Ovary (tissue), 9 donors: ENCODE results near the gene CASP4. TPM values are rescaled to one million over a fixed set of nuclear protein-coding genes. Genes with fewer than 3 reads are reported as not detected.
"Not testable (repeated sequence)": the region's sequence is repeated elsewhere in the genome, so short reads cannot be mapped to it uniquely, and the experiment has no call there.

Experiments
- DNase-seq, 5 donors: peaks; one replicate each; pipeline ENCODE4 v3.0.0-alpha.2; 2019 to 2020
- H3K27ac ChIP-seq, 2 donors: fragments of 200-600 bp; one replicate each; pipeline versions ENCODE4 v1.5.1 to v1.8.0; 2019 to 2022
- H3K27me3 ChIP-seq: fragments of 200-600 bp; one replicate; pipeline ENCODE4 v1.8.0; 2022
- H3K36me3 ChIP-seq: fragments of 200-600 bp; sonication (generic); one replicate; pipeline ENCODE4 v1.5.1; 2019
- H3K4me1 ChIP-seq: one replicate; pipeline ENCODE4 v1.8.1; 2013; ENCODE audit warnings: mild to moderate bottlenecking, moderate library complexity; ENCODE audit not compliant: insufficient read depth
- H3K4me3 ChIP-seq: fragments of 200-600 bp; sonication (generic); one replicate; pipeline ENCODE4 v1.5.1; 2017
- H3K9me3 ChIP-seq, 2 donors: fragments of 200-600 bp in 1 of 2; sonication (generic) in 1 of 2; one replicate each; pipeline versions ENCODE4 v1.5.1 to v1.8.1; 2013 to 2019; ENCODE audit warnings: mild to moderate bottlenecking in 1 of 2, moderate library complexity in 1 of 2
- EP300 ChIP-seq: sonication (generic); formaldehyde crosslinking; IDR thresholded peaks from one replicate; pipeline ENCODE4 v1.6.1; 2017; ENCODE audit warnings: antibody characterized with exemption
- POLR2A ChIP-seq: fragments of 450-650 bp; IDR thresholded peaks from one replicate; pipeline ENCODE4 v1.6.1; 2017; ENCODE audit warnings: antibody characterized with exemption, mild to moderate bottlenecking, moderate library complexity
- WGBS, 3 donors: extraction: QIAGEN DNeasy Blood & Tissue Kit in 1 of 3; methylation state at CpG; one replicate each; pipeline versions ENCODE4 v1.1.5 to v1.1.7; 2013 to 2017; 5-methylcytosine and 5-hydroxymethylcytosine counted together
- intact Hi-C, 4 donors: fragments of 100-400 bp; cut with DNase I; formaldehyde crosslinking; loops; one replicate each; pipeline versions ENCODE4 v1.11.0 to v1.15.1; 2022 to 2023
- polyA plus RNA-seq, 2 donors: library from polyadenylated mRNA; stranded (reverse); fragments of 200-250 nt in 1 of 2; fragments of 350-450 nt in 1 of 2; fragmentation: Illumina TruSeq in 1 of 2; extraction: RNeasy Lipid Tissue Mini Kit (QIAGEN cat#74804) in 1 of 2; gene quantifications; one replicate each; pipeline ENCODE4 v1.2.3, GENCODE V29; 2013 to 2014
- total RNA-seq, 7 donors: library from RNA; depleted of rRNA in 2 of 7; stranded (reverse); fragments of >200 nt in 2 of 7; fragmentation: NEBNext Ultra II Directional in 3 of 7; extraction: Animal tissue kit (Norgen Biotek cat#: 25700) in 3 of 7; gene quantifications; one replicate each; pipeline versions ENCODE4 v1.1.0 to v1.2.4, GENCODE V29; 2016 to 2023
- TF ChIP-seq, protein P1 (sequence below), 3 donors: fragments of 450-650 bp in 2 of 3; fragments of 200-600 bp in 1 of 3; IDR thresholded peaks; one replicate each; pipeline versions ENCODE4 v1.5.1 to v1.8.0; 2016 to 2022; ENCODE audit warnings: antibody characterized with exemption in 3 of 3, mild to moderate bottlenecking in 1 of 3
- donor health status: DM: no; HTN: no; CAD: no; lungs with moderate emphysema.
- donor health status: DM: no; HTN: no; CAD: no.
- donor health status: Bipolar disorder and iron deficiency.
- donor health status: DM: yes; HTN: yes; CAD: no.
- donor health status: DM: no; HTN: no; CAD: no.
- donor health status: DM: yes; HTN: yes; CAD: no.

CASP4 gene
- total and polyA plus RNA-seq, 9 donors: 37.8 to 105 (median 50.3) TPM

DNA sequence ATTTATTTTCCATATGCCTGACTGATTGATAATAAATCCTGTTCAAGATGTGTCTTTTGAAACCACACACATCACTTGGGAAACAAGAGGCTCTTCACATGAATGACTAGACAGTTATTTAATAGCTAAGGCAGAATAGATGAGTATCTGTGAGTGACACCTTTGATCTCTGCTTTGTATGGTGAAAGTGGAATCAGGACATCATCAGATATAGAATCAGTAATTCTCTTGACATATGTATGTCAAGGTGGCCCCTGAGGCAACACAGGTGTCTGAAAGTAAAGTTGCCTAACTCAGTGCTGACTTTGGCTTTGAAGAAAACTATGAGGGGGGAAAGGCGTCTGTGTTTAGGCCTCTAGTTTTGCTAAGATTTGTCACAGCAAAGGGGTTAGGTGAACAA lies 11.5 kb upstream of the CASP4 start:
- Histone ChIP-seq H3K9me3 (no peaks in the 10 kb centered on the region), H3K27ac (no peak overlapping the region), H3K27me3 (no peaks in the 10 kb centered on the region), H3K36me3 (no peaks in the 10 kb centered on the region), H3K4me1 (no peaks in the 10 kb centered on the region), H3K4me3 (no peak overlapping the region)
- intact Hi-C loops: no loop called here
- WGBS, 3 donors: 90 to 96% (median 95%) methylated on average over 1 of the region's 1 CpG
- no peak for DNase-seq
- no peak for TF ChIP-seq EP300
- TF ChIP-seq, protein P1, sequence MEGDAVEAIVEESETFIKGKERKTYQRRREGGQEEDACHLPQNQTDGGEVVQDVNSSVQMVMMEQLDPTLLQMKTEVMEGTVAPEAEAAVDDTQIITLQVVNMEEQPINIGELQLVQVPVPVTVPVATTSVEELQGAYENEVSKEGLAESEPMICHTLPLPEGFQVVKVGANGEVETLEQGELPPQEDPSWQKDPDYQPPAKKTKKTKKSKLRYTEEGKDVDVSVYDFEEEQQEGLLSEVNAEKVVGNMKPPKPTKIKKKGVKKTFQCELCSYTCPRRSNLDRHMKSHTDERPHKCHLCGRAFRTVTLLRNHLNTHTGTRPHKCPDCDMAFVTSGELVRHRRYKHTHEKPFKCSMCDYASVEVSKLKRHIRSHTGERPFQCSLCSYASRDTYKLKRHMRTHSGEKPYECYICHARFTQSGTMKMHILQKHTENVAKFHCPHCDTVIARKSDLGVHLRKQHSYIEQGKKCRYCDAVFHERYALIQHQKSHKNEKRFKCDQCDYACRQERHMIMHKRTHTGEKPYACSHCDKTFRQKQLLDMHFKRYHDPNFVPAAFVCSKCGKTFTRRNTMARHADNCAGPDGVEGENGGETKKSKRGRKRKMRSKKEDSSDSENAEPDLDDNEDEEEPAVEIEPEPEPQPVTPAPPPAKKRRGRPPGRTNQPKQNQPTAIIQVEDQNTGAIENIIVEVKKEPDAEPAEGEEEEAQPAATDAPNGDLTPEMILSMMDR (IDR thresholded peaks at IDR 0.05): no peak
- no peak for TF ChIP-seq POLR2A

DNA sequence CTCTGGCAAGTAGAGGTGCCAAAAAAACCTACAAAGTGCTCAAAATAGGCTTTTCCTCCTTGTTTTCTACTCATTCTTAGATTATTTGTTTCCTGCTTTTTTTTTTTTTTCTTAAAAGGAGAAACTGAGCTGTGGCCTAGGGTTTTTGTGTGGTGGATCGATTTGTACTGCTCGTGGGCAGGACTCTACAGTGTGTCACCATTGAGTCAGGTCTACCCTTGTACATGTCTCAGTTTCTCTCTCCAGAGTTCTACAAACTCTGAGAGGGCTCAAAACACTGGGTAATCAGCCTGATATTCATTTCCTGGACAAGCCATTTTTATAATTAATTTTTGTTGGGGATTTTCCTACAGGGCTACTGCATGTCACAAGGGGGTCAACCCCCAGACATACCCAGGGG lies 5.2 kb upstream of the CASP4 start:
- Histone ChIP-seq H3K4me3 (no peak overlapping the region), H3K27me3 (no peaks in the 10 kb centered on the region), H3K9me3 (no peaks in the 10 kb centered on the region), H3K4me1 (no peaks in the 10 kb centered on the region), H3K27ac (no peak overlapping the region), H3K36me3 (no peaks in the 10 kb centered on the region)
- TF ChIP-seq, protein P1 (IDR thresholded peaks at IDR 0.05): no peak
- TF ChIP-seq EP300 (no peak), POLR2A (no peak)
- intact Hi-C loops: no loop called here
- 88 to 93% (median 91%) methylated on average over 2 of the region's 2 CpGs for WGBS, 3 donors
- DNase-seq: no peak

DNA sequence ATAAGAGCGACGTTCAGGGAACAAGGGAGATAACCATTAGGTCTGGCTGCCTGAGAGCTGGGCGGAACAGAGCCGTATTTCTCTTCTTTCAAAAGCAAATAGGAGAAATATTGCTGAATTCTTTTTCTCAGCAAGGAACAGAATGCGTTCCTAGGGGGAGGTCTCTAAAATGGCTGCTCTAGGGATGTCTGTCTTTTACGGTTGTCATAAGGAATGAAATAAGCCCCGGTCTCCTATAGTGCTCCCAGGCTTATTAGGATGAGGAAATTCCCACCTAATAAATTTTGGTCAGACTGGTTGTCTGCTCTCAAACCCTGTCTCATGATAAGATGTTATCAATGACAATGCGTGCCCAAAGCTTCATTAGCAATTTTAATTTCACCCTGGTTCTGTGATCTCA lies 4.5 kb upstream of the CASP4 start:
- H3K36me3 ChIP-seq, H3K4me1 ChIP-seq, intact Hi-C loops, DNase-seq, H3K27me3 ChIP-seq, H3K9me3 ChIP-seq, H3K4me3 ChIP-seq, H3K27ac ChIP-seq: not testable (repeated sequence)
- WGBS, 3 donors: 91 to 94% (median 93%) methylated on average over 8 of the region's 8 CpGs

DNA sequence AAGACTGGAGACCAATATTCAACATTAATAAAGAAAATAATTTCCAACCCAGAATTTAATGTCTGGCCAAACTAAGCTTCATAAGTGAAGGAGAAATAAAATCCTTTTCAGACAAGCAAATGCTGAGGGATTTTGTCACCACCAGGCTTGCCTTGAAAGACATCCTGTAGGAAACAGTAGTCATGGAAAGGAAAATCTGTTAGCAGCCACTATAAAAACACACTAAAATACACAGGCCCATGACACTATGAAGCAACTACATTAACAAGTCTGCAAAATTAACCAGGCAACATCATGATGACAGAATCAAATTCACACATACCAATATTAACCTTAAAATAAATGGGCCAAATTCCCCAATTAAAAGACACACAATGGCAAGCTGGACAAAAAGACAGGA lies 2.4 kb upstream of the CASP4 start:
- Histone ChIP-seq H3K27me3 (no peaks in the 10 kb centered on the region), H3K4me1 (peaks cover 4% of the 10 kb centered on the region), H3K36me3 (no peaks in the 10 kb centered on the region), H3K4me3 (no peak overlapping the region), H3K27ac (no peak overlapping the region), H3K9me3 (no peaks in the 10 kb centered on the region)
- intact Hi-C loops: no loop called here
- DNase-seq: no peak
- TF ChIP-seq, protein P1 (IDR thresholded peaks at IDR 0.05): no peak
- TF ChIP-seq EP300 (no peak), POLR2A (no peak)

DNA sequence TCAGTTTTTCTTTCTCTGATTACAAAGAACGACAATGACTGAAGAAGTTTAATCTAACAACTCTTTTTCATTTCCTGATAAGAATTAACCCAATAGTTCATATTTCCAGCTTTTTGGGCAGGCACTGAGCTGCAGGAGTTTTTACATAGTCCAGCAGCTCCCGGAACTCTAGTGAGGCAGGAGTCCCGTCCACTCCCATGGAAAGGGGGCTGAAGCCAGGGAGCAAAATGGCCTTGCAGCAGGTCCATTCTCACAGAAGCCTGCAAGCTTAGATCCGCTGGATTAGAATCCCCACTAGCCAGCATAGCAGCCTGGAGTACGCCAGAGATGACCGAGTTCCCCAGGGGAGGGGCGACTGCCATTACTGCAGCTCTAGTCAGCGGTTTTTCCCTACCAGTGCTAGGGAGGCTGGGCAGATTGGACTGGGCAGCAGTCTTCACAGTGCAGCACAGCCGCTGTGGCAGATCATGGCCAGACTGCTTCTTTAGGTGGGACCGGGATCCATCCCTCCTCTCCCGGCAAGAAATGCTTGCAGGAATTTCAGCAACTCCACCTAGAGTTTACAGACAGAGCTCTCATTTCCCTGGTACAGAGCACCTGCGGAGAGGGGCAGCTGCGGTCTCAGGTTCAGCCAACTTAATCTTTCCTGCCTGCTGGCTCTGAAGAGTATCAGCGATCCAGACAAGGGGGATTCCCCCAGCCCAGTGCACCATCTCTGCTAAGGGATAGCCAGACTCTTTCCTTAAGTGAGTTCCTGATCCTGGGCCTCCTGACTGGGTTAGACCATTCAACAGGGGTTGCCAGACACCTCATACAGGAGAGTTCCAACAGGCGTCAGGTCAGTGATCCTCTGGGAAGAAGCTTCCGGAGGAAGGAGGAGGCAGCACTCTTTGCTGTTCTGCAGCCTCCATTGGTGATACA lies 742 bp upstream of the CASP4 start:
- no peaks in the 10 kb centered on the region for H3K9me3 ChIP-seq
- no peaks in the 10 kb centered on the region for H3K27me3 ChIP-seq
- no peaks in the 10 kb centered on the region for H3K36me3 ChIP-seq
- H3K4me3 ChIP-seq: peak overlapping the region; percentile 35
- no peak for TF ChIP-seq POLR2A
- no peak for TF ChIP-seq EP300
- TF ChIP-seq, protein P1 (IDR thresholded peaks at IDR 0.05): no peak
- peak; percentile 24 to 51 (median 43) for DNase-seq
- intact Hi-C loops: no loop called here
- 18 to 25% (median 19%) methylated on average over 16 of the region's 16 CpGs for WGBS, 3 donors
- H3K27ac ChIP-seq: peak overlapping the region; percentile 24 to 74
- H3K4me1 ChIP-seq: peaks cover 4% of the 10 kb centered on the region
